ENCODE measurements around the gene MAGI1.

Gene MAGI1

DNA sequence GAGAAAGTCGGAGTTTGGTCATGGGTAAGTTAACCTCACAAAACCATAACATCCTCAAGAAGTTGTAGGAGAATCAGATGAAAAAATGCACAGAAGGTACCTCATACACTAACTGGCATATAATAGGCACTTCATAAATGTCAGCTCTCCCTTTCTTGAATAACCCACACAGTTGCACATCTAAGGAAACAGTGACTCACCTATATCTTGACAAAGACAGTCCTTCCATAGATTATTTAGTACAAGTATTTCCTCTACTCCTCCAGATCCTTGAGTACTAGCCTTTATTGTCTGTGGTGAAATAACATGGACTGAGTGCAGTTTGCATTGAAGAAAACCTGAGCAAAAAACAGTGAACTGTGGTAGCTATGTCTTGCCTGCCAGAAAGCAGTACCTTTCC lies 46.6 kb downstream of the MAGI1 start:
- no peaks in the 10 kb centered on the region for H3K9me3 ChIP-seq
- H3K4me1 ChIP-seq (ENCODE audit: control insufficient read depth in 1 of 2, insufficient read depth in 1 of 2, low read depth in 1 of 2, low read length in 1 of 2): peaks cover 0 to 12% of the 10 kb centered on the region in 2 experiments
- no peaks in the 10 kb centered on the region for H3K36me3 ChIP-seq
- no peak overlapping the region for H3K27ac ChIP-seq
- TF ChIP-seq, protein P1, sequence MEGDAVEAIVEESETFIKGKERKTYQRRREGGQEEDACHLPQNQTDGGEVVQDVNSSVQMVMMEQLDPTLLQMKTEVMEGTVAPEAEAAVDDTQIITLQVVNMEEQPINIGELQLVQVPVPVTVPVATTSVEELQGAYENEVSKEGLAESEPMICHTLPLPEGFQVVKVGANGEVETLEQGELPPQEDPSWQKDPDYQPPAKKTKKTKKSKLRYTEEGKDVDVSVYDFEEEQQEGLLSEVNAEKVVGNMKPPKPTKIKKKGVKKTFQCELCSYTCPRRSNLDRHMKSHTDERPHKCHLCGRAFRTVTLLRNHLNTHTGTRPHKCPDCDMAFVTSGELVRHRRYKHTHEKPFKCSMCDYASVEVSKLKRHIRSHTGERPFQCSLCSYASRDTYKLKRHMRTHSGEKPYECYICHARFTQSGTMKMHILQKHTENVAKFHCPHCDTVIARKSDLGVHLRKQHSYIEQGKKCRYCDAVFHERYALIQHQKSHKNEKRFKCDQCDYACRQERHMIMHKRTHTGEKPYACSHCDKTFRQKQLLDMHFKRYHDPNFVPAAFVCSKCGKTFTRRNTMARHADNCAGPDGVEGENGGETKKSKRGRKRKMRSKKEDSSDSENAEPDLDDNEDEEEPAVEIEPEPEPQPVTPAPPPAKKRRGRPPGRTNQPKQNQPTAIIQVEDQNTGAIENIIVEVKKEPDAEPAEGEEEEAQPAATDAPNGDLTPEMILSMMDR (IDR thresholded peaks at IDR 0.05): no peak
- H3K4me3 ChIP-seq (ENCODE audit: low read depth in 1 of 2, low read length in 1 of 2): no peak overlapping the region
- H3K27me3 ChIP-seq: no peaks in the 10 kb centered on the region

DNA sequence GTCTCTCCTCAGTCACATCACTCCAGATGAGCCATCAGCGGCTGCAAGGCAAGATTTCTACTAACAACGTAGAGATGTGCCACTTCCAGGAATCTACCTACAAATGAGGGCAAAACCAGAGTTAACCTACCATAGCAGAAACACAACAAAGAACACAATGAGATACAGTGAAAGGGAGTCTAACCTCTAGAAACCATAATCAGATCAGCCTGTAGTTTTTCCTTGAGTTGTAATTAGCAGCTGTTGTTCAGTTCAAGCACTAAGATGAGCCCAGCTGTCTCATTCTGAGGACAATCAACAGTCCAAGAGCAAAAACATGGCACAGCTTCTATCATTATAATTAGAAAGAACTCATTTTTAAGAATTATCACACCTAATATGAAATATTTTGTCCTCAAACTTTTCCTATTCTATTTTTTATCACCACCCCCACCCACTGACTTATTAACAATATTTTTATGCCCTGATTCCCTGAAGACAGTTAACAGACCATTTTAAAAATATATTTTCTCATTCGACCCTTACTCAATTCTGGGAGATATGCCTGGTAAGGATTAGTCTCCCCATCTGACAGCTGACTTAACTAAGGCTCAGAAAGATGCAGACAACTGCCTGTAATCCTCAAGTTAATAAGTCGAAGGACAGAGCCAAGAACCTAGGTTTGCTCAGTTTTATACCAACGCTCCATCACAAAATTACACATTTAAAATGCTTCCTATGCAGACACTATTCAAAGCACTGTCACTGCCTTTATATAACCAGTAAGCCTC lies 50.1 kb downstream of the MAGI1 start:
- no peaks in the 10 kb centered on the region for H3K27me3 ChIP-seq
- H3K4me3 ChIP-seq (ENCODE audit: low read depth in 1 of 2, low read length in 1 of 2): no peak overlapping the region
- no peak overlapping the region for H3K27ac ChIP-seq
- no peaks in the 10 kb centered on the region for H3K36me3 ChIP-seq
- TF ChIP-seq, protein P1 (IDR thresholded peaks at IDR 0.05): no peak
- H3K4me1 ChIP-seq (ENCODE audit: control insufficient read depth in 1 of 2, insufficient read depth in 1 of 2, low read depth in 1 of 2, low read length in 1 of 2): peaks cover 0 to 12% of the 10 kb centered on the region in 2 experiments
- H3K9me3 ChIP-seq: no peaks in the 10 kb centered on the region

DNA sequence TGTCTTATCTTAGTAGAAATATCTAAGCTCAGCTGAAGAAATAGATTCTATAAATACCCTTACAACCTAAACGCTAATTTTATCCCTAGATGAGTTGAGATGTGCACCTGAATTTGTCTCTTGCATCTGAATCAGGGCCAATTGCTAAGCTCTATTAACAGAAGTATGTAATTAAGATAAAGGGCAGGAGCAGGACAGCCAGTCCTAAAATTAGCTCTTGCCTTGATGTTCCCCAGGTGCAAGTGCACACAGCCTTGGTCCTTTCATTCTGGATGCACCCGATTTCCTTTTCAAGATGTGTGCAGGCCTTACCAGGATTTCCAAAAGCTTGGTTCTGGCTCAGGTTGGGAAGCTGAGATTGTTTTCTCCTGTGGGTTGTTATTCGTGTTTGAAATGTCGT lies 52.4 kb downstream of the MAGI1 start:
- TF ChIP-seq, protein P1 (IDR thresholded peaks at IDR 0.05): no peak
- Histone ChIP-seq H3K27me3 (no peaks in the 10 kb centered on the region), H3K4me1 (ENCODE audit: control insufficient read depth in 1 of 2, insufficient read depth in 1 of 2, low read depth in 1 of 2, low read length in 1 of 2) (peaks cover 0 to 9% of the 10 kb centered on the region in 2 experiments), H3K4me3 (ENCODE audit: low read depth in 1 of 2, low read length in 1 of 2) (no peak overlapping the region), H3K27ac (no peak overlapping the region), H3K9me3 (no peaks in the 10 kb centered on the region), H3K36me3 (no peaks in the 10 kb centered on the region)

DNA sequence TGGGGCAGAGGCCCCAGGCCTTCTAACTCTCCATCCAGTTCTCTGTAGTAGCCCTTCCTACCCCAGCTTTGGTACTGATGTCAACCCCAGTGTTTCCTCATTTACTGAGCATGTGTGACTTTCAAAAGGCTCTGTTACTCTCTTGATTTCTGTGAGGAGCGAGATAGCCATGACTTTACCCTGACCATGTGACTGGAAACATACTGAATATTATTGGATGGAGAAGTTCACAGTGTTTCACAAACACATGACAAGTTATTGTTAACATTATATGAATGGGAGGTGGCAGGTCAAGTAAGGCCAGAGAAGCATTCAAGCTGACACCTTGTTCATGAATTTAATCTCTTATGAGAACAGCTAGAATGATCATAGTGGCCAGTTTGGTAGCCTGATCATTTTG lies 53.7 kb downstream of the MAGI1 start:
- H3K4me1 ChIP-seq (ENCODE audit: control insufficient read depth in 1 of 2, insufficient read depth in 1 of 2, low read depth in 1 of 2, low read length in 1 of 2): peaks cover 0 to 1% of the 10 kb centered on the region in 2 experiments
- H3K27me3 ChIP-seq: no peaks in the 10 kb centered on the region
- no peak overlapping the region for H3K4me3 ChIP-seq (ENCODE audit: low read depth in 1 of 2, low read length in 1 of 2)
- H3K36me3 ChIP-seq: no peaks in the 10 kb centered on the region
- no peak overlapping the region for H3K27ac ChIP-seq
- TF ChIP-seq, protein P1 (IDR thresholded peaks at IDR 0.05): no peak
- H3K9me3 ChIP-seq: no peaks in the 10 kb centered on the region

DNA sequence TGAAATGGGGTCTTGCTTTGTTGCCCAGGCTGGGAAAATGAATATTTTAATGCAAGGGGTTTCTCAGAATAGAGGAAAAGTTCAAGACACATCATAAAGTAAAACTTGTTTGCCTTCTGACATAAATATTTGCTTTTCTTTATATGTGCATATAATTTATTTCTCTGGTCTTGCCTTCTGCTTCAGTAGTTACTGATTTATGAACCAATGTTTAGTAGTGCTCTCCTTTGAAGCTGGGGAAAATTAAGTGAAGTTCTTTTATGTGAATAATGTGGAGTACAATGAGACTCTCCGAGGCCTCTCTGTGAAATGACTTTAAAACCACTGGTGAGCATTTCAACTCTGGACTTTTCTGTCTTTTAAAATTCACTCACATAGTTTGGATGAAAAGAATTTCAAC lies 55.6 kb downstream of the MAGI1 start:
- no peaks in the 10 kb centered on the region for H3K36me3 ChIP-seq
- H3K27me3 ChIP-seq: no peaks in the 10 kb centered on the region
- TF ChIP-seq, protein P1 (IDR thresholded peaks at IDR 0.05): no peak
- no peak overlapping the region for H3K27ac ChIP-seq
- H3K9me3 ChIP-seq: no peaks in the 10 kb centered on the region
- H3K4me3 ChIP-seq (ENCODE audit: low read depth in 1 of 2, low read length in 1 of 2): no peak overlapping the region
- no peaks in the 10 kb centered on the region for H3K4me1 ChIP-seq (ENCODE audit: control insufficient read depth in 1 of 2, insufficient read depth in 1 of 2, low read depth in 1 of 2, low read length in 1 of 2)

Measured in neutrophil (primary cell).